Measurements from ENCODE around the gene SYNDIG1. TPM values are rescaled to one million over a fixed set of nuclear protein-coding genes. Genes with fewer than 3 reads are reported as not detected.

Gene SYNDIG1
- total RNA-seq, 1 experiment from 2014 or later, result not detected

- in situ Hi-C loops (cut with HindIII; ENCODE audit: low pct_unique_long_range_greater_than_20kb, low sequenced_read_pairs), result no loop called here
- TF ChIP-seq SIN3A (IDR thresholded peaks at IDR 0.05; ENCODE audit: borderline replicate concordance, insufficient read depth, low read depth, low read length), result no peak
- TF ChIP-seq REST (IDR thresholded peaks at IDR 0.05; ENCODE audit: insufficient read depth in 1 of 2, low read depth in 2 of 2, low read length in 1 of 2), result no peak
- TF ChIP-seq TCF7L2 (IDR thresholded peaks at IDR 0.05; ENCODE audit: low read depth, low read length), result no peak
- no peak for TF ChIP-seq POLR2AphosphoS5 (IDR thresholded peaks at IDR 0.05; ENCODE audit: low read depth, low read length)
- no peak for TF ChIP-seq CTCF (IDR thresholded peaks at IDR 0.05)
- ChIA-PET CTCF (no interaction called here), POLR2A (interaction anchor here (0.5 kb wide), 1 partner anchor 320 kb away, joined by 3 read pairs; no protein-coding TSS in a partner anchor)
- Histone ChIP-seq H3K9me3 (ENCODE audit: control insufficient read depth, insufficient read depth, low read depth, low read length) (no peaks in the 10 kb centered on the region), H3K27me3 (ENCODE audit: control insufficient read depth, insufficient read depth, low read length) (peaks cover 15% of the 10 kb centered on the region), H3K4me3 (ENCODE audit: low read depth in 2 of 2, low read length in 2 of 2) (no peak overlapping the region), H3K4me1 (ENCODE audit: control insufficient read depth, insufficient read depth, low read length) (no peaks in the 10 kb centered on the region), H3K27ac (ENCODE audit: low read length) (no peak overlapping the region), H3K36me3 (ENCODE audit: control insufficient read depth, insufficient read depth, low read length) (no peaks in the 10 kb centered on the region)
- DNase-seq (ENCODE audit: low read depth, low spot score) (no peak), ATAC-seq (no peak)
- BruUV-seq (replicated peaks), result no TSS peak
- intact Hi-C loops (cut with micrococcal nuclease; ENCODE audit: unreplicated experiment), result no loop called here
Measured at GRCh38 chr20:24503352-24503931, 34.0 kb downstream of the SYNDIG1 start.

- in situ Hi-C loops (cut with HindIII; ENCODE audit: low pct_unique_long_range_greater_than_20kb, low sequenced_read_pairs), result no loop called here
- intact Hi-C loops (cut with micrococcal nuclease; ENCODE audit: unreplicated experiment), result no loop called here
- Histone ChIP-seq H3K9me3 (ENCODE audit: control insufficient read depth, insufficient read depth, low read depth, low read length) (no peaks in the 10 kb centered on the region), H3K4me3 (ENCODE audit: low read depth in 2 of 2, low read length in 2 of 2) (no peak overlapping the region), H3K4me1 (ENCODE audit: control insufficient read depth, insufficient read depth, low read length) (no peaks in the 10 kb centered on the region), H3K27me3 (ENCODE audit: control insufficient read depth, insufficient read depth, low read length) (peaks cover 18% of the 10 kb centered on the region), H3K36me3 (ENCODE audit: control insufficient read depth, insufficient read depth, low read length) (no peaks in the 10 kb centered on the region), H3K27ac (ENCODE audit: low read length) (no peak overlapping the region)
- no peak for TF ChIP-seq TCF7L2 (IDR thresholded peaks at IDR 0.05; ENCODE audit: low read depth, low read length)
- TF ChIP-seq SIN3A (IDR thresholded peaks at IDR 0.05; ENCODE audit: borderline replicate concordance, insufficient read depth, low read depth, low read length), result no peak
- TF ChIP-seq CTCF (IDR thresholded peaks at IDR 0.05), result no peak
- TF ChIP-seq POLR2AphosphoS5 (IDR thresholded peaks at IDR 0.05; ENCODE audit: low read depth, low read length), result no peak
- no peak for TF ChIP-seq REST (IDR thresholded peaks at IDR 0.05; ENCODE audit: insufficient read depth in 1 of 2, low read depth in 2 of 2, low read length in 1 of 2)
- no TSS peak for BruUV-seq (replicated peaks)
- ATAC-seq (no peak), DNase-seq (ENCODE audit: low read depth, low spot score) (no peak)
- POLR2A ChIA-PET, result no interaction called here
- CTCF ChIA-PET, result no interaction called here
Measured at GRCh38 chr20:24504331-24505285, 35.2 kb downstream of the SYNDIG1 start.

Data from Panc1 (cell line).